ENCODE measurements around the gene NEU1. TPM values are rescaled to one million over a fixed set of nuclear protein-coding genes. Genes with fewer than 3 reads are reported as not detected.

The NEU1 gene
- polyA plus RNA-seq, 1 donor from 2014 or later = 40.9 TPM

DNA sequence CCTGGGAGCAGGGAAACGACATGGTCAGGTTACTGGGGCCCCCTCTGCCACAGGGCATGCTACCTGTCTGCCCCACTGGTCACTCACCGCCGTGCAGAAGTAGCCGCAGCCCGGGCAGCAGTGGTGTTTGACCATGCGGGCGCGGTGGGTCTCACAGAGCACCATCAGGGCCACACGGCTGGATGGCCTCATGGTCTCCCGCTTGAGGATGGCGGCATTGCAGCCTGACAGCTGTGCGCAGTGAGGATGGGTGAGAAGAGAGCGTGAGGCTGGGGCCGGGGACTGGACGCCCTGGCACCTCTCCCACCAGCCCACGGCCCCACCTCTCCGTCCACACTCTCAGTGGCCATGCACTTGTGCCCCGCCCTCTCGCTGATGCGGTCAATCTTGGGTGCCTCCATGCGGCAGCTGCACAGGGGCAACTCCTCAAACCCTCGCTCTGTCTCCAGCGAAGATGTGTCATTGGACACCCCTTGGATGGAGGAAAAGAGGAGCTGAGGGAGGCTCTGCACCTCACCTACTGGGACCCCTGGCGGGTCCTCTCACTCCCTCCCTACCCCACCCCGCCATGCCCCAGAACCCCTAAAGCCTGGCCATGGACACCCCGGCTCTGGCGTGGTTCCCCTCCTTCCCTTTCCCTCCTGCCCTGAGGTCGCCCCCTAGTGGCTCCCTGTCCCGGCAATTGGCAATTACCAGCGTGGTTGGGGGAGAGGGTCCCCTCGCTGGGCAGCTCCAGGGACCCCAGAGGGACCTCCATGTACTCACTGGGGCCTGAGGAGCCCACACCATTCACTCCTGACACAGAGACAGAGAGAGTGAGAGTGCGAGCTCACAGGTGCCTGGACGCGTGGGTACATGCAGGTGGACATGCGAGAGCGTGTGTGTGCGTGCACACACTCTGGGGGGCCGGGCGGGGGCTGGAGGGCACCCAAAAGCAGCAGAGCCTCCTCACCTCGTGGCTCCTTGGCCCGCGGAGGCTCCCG, 25.9 kb upstream of the NEU1 start:
- TF ChIP-seq, protein P1, sequence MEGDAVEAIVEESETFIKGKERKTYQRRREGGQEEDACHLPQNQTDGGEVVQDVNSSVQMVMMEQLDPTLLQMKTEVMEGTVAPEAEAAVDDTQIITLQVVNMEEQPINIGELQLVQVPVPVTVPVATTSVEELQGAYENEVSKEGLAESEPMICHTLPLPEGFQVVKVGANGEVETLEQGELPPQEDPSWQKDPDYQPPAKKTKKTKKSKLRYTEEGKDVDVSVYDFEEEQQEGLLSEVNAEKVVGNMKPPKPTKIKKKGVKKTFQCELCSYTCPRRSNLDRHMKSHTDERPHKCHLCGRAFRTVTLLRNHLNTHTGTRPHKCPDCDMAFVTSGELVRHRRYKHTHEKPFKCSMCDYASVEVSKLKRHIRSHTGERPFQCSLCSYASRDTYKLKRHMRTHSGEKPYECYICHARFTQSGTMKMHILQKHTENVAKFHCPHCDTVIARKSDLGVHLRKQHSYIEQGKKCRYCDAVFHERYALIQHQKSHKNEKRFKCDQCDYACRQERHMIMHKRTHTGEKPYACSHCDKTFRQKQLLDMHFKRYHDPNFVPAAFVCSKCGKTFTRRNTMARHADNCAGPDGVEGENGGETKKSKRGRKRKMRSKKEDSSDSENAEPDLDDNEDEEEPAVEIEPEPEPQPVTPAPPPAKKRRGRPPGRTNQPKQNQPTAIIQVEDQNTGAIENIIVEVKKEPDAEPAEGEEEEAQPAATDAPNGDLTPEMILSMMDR (IDR thresholded peaks at IDR 0.05; ENCODE audit: poor library complexity, severe bottlenecking) = peak; percentile 58
- no peak for TF ChIP-seq EZH2 (IDR thresholded peaks at IDR 0.05; ENCODE audit: borderline replicate concordance, insufficient read depth, low read length, poor library complexity, severe bottlenecking)
- no peak for TF ChIP-seq EP300 (conservative IDR thresholded peaks at IDR 0.05; ENCODE audit: poor library complexity, severe bottlenecking)
- no peak for TF ChIP-seq POLR2AphosphoS5 (IDR thresholded peaks at IDR 0.05)
- TF ChIP-seq TAF1 (IDR thresholded peaks at IDR 0.05; ENCODE audit: low read depth) = no peak
- TF ChIP-seq MXI1 (conservative IDR thresholded peaks at IDR 0.05; ENCODE audit: poor library complexity, severe bottlenecking) = no peak
- TF ChIP-seq SMC3 (conservative IDR thresholded peaks at IDR 0.05; ENCODE audit: poor library complexity) = peak; percentile 56
- TF ChIP-seq RAD21 (conservative IDR thresholded peaks at IDR 0.05) = peak; percentile 27
- Histone ChIP-seq H3K27me3 (ENCODE audit: insufficient read depth, low read depth, low read length) (no peaks in the 10 kb centered on the region), H3F3A (ENCODE audit: insufficient read depth, low read length, poor library complexity, severe bottlenecking) (no peaks in the 10 kb centered on the region), H3K9me3 (ENCODE audit: low read length) (no peaks in the 10 kb centered on the region), H3K36me3 (ENCODE audit: insufficient read depth, low read length) (no peaks in the 10 kb centered on the region), H3K79me2 (replicated peaks; ENCODE audit: insufficient read depth, low read length) (no peaks in the 10 kb centered on the region), H3K27ac (ENCODE audit: low read length) (no peak overlapping the region), H3K9me2 (ENCODE audit: insufficient read depth, low read length) (no peaks in the 10 kb centered on the region), H3K4me2 (ENCODE audit: low read length) (no peak overlapping the region), H4K20me1 (ENCODE audit: insufficient read depth) (no peaks in the 10 kb centered on the region), H3K9ac (ENCODE audit: low read length) (no peak overlapping the region), H3K4me3 (ENCODE audit: low read length) (no peak overlapping the region), H2AFZ (ENCODE audit: low read depth, low read length) (no peak overlapping the region)

DNA sequence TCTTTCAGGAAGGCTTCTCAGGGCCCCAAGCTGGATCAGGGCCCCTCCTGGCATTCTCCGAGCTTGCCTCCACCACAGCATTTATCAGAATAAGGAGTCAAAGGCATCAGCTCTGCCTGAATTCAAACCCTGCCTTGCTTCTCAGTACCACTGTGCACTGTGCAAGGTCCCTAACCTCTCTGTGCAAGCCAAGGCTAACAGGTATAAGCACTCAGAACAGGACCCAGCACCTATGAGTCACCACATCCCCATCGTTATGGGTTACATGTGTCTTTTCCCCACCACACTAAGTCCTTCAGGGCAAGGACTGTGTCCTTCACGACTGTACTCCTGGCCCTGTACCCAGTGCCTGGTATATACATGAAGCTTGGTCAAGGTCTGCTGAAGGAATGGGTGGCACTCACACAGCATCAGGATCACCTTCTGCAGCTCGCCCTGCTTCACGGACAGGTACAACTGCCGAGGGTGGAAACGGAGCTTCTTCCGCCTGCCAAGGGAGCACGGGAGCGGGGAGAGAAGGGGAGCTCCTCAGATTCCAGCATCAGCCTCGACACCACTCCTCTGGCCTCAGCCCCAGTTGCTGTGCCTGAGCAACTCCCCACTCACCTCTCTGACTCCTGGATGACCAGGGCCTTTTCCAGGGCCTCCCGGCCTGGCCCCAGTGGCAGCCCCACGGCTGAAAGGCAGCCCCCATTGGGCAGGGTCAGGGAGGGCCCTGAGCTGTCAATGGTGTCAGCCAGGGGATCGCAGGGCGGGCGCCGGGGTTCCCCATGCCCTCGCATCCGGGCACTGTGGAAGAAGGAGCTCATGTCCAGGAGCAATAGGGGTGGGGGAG, 24.8 kb upstream of the NEU1 start:
- Histone ChIP-seq H3K27me3 (ENCODE audit: insufficient read depth, low read depth, low read length) (no peaks in the 10 kb centered on the region), H3K79me2 (replicated peaks; ENCODE audit: insufficient read depth, low read length) (no peaks in the 10 kb centered on the region), H3K9me3 (ENCODE audit: low read length) (no peaks in the 10 kb centered on the region), H3K4me3 (ENCODE audit: low read length) (no peak overlapping the region), H2AFZ (ENCODE audit: low read depth, low read length) (no peak overlapping the region), H3F3A (ENCODE audit: insufficient read depth, low read length, poor library complexity, severe bottlenecking) (no peaks in the 10 kb centered on the region), H3K36me3 (ENCODE audit: insufficient read depth, low read length) (no peaks in the 10 kb centered on the region), H3K9me2 (ENCODE audit: insufficient read depth, low read length) (no peaks in the 10 kb centered on the region), H4K20me1 (ENCODE audit: insufficient read depth) (no peaks in the 10 kb centered on the region), H3K9ac (ENCODE audit: low read length) (no peak overlapping the region), H3K27ac (ENCODE audit: low read length) (no peak overlapping the region), H3K4me2 (ENCODE audit: low read length) (no peak overlapping the region)
- TF ChIP-seq, protein P1 (IDR thresholded peaks at IDR 0.05; ENCODE audit: poor library complexity, severe bottlenecking) = no peak
- TF ChIP-seq EP300 (conservative IDR thresholded peaks at IDR 0.05; ENCODE audit: poor library complexity, severe bottlenecking) = no peak
- TF ChIP-seq EZH2 (IDR thresholded peaks at IDR 0.05; ENCODE audit: borderline replicate concordance, insufficient read depth, low read length, poor library complexity, severe bottlenecking) = no peak
- TF ChIP-seq SMC3 (conservative IDR thresholded peaks at IDR 0.05; ENCODE audit: poor library complexity) = no peak
- no peak for TF ChIP-seq TAF1 (IDR thresholded peaks at IDR 0.05; ENCODE audit: low read depth)
- TF ChIP-seq POLR2AphosphoS5 (IDR thresholded peaks at IDR 0.05) = no peak
- no peak for TF ChIP-seq MXI1 (conservative IDR thresholded peaks at IDR 0.05; ENCODE audit: poor library complexity, severe bottlenecking)
- TF ChIP-seq, protein P2, sequence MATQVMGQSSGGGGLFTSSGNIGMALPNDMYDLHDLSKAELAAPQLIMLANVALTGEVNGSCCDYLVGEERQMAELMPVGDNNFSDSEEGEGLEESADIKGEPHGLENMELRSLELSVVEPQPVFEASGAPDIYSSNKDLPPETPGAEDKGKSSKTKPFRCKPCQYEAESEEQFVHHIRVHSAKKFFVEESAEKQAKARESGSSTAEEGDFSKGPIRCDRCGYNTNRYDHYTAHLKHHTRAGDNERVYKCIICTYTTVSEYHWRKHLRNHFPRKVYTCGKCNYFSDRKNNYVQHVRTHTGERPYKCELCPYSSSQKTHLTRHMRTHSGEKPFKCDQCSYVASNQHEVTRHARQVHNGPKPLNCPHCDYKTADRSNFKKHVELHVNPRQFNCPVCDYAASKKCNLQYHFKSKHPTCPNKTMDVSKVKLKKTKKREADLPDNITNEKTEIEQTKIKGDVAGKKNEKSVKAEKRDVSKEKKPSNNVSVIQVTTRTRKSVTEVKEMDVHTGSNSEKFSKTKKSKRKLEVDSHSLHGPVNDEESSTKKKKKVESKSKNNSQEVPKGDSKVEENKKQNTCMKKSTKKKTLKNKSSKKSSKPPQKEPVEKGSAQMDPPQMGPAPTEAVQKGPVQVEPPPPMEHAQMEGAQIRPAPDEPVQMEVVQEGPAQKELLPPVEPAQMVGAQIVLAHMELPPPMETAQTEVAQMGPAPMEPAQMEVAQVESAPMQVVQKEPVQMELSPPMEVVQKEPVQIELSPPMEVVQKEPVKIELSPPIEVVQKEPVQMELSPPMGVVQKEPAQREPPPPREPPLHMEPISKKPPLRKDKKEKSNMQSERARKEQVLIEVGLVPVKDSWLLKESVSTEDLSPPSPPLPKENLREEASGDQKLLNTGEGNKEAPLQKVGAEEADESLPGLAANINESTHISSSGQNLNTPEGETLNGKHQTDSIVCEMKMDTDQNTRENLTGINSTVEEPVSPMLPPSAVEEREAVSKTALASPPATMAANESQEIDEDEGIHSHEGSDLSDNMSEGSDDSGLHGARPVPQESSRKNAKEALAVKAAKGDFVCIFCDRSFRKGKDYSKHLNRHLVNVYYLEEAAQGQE (IDR thresholded peaks at IDR 0.05; ENCODE audit: borderline replicate concordance) = no peak
- TF ChIP-seq RAD21 (conservative IDR thresholded peaks at IDR 0.05) = no peak

Data from neural cell (in vitro differentiated cells).